NCI-H1694 (cell line): ENCODE measurements around the gene CYBRD1.

Experiments used
- DNase-seq: peaks from one replicate; lab custom pipeline; 2025; lab: John Stamatoyannopoulos, UW

CYBRD1 gene

GRCh38 chr2:171553858-171554257 is 31.6 kb downstream of the CYBRD1 start:
- DNase-seq, result no peak

GRCh38 chr2:171554991-171555615 is 32.8 kb downstream of the CYBRD1 start:
- no peak for DNase-seq

- no peak for DNase-seq
Observed at GRCh38 chr2:171557363-171557762, 35.1 kb downstream of the CYBRD1 start.

- DNase-seq, result no peak
Observed at GRCh38 chr2:171563301-171563700, 41.0 kb downstream of the CYBRD1 start.

GRCh38 chr2:171564463-171564862 is 42.2 kb downstream of the CYBRD1 start:
- no peak for DNase-seq

GRCh38 chr2:171566057-171566456 is 43.8 kb downstream of the CYBRD1 start:
- DNase-seq, result no peak

GRCh38 chr2:171566753-171567152 is 44.5 kb downstream of the CYBRD1 start:
- DNase-seq, result no peak

- DNase-seq, result no peak
Observed at GRCh38 chr2:171568089-171568488, 45.8 kb downstream of the CYBRD1 start.

- DNase-seq, result no peak
Observed at GRCh38 chr2:171571721-171572120, 49.4 kb downstream of the CYBRD1 start.

- peak; percentile 35 for DNase-seq
Observed at GRCh38 chr2:171574149-171574795, 52.0 kb downstream of the CYBRD1 start.

- no peak for DNase-seq
Observed at GRCh38 chr2:171575606-171576005, 53.3 kb downstream of the CYBRD1 start.

- no peak for DNase-seq
Observed at GRCh38 chr2:171578127-171578803, 56.0 kb downstream of the CYBRD1 start.

- DNase-seq, result no peak
Observed at GRCh38 chr2:171579481-171579880, 57.2 kb downstream of the CYBRD1 start.

GRCh38 chr2:171583566-171583965 is 61.3 kb downstream of the CYBRD1 start:
- no peak for DNase-seq

GRCh38 chr2:171584001-171584400 is 61.7 kb downstream of the CYBRD1 start:
- no peak for DNase-seq

GRCh38 chr2:171587132-171587531 is 64.9 kb downstream of the CYBRD1 start:
- DNase-seq, result no peak

GRCh38 chr2:171587567-171587966 is 65.3 kb downstream of the CYBRD1 start:
- no peak for DNase-seq

GRCh38 chr2:171590116-171590515 is 67.8 kb downstream of the CYBRD1 start:
- no peak for DNase-seq

- no peak for DNase-seq
Observed at GRCh38 chr2:171592036-171592555, 69.8 kb downstream of the CYBRD1 start.

- DNase-seq, result no peak
Observed at GRCh38 chr2:171595456-171595855, 73.2 kb downstream of the CYBRD1 start.

GRCh38 chr2:171595896-171596295 is 73.6 kb downstream of the CYBRD1 start:
- DNase-seq, result no peak

GRCh38 chr2:171598713-171599319 is 76.5 kb downstream of the CYBRD1 start:
- DNase-seq, result peak; percentile 80

GRCh38 chr2:171600126-171600525 is 77.9 kb downstream of the CYBRD1 start:
- DNase-seq, result no peak
